Activated effector memory CD4-positive, alpha-beta T cell treated with anti-CD3 and anti-CD28 coated beads, Interleukin-2, amount 50 U/mL, for 16 hours (primary cell): ENCODE data around the gene TRIM34.
"Not testable (repeated sequence)": the region's sequence is repeated elsewhere in the genome, so short reads cannot be mapped to it uniquely, and the experiment has no call there.

ENCODE experiments used
- DNase-seq: peaks from one replicate; pipeline ENCODE4 v3.0.0-alpha.2; 2020

TRIM34 gene

GRCh38 chr11:5624489-5625279 is at the start of gene TRIM34:
Gene TRIM34, plus strand, starts transcription at chr11:5625001. Its CDS starts 7,331 bp downstream, at chr11:5632332.
- peak; percentile 81 for DNase-seq

GRCh38 chr11:5575152-5575551 is 49.6 kb upstream of the TRIM34 start:
- no peak for DNase-seq

GRCh38 chr11:5577101-5577500 is 47.7 kb upstream of the TRIM34 start:
- DNase-seq, result no peak

GRCh38 chr11:5580577-5580976 is 44.2 kb upstream of the TRIM34 start, which contains the start of gene OR52B6:
Gene OR52B6, plus strand, starts transcription at chr11:5580877. Its CDS starts 0 bp downstream, at chr11:5580877.
- no peak for DNase-seq

GRCh38 chr11:5581014-5581413 is 43.8 kb upstream of the TRIM34 start:
- no peak for DNase-seq

GRCh38 chr11:5584458-5584857 is 40.3 kb upstream of the TRIM34 start:
- not testable (repeated sequence) for DNase-seq

- DNase-seq, result not testable (repeated sequence)
These were observed 34.9 kb upstream of the TRIM34 start for GRCh38 chr11:5589906-5590305.

GRCh38 chr11:5591613-5592012 is 33.2 kb upstream of the TRIM34 start:
- no peak for DNase-seq

GRCh38 chr11:5592615-5593014 is 32.2 kb upstream of the TRIM34 start:
- no peak for DNase-seq

GRCh38 chr11:5593146-5593545 is 31.7 kb upstream of the TRIM34 start:
- no peak for DNase-seq

GRCh38 chr11:5596607-5597201 is 28.1 kb upstream of the TRIM34 start, which contains the start of gene TRIM6:
Gene TRIM6, plus strand, starts transcription at chr11:5596637. Its CDS starts 261 bp downstream, at chr11:5596898.
- no peak for DNase-seq

- DNase-seq, result no peak
These were observed 26.8 kb upstream of the TRIM34 start for GRCh38 chr11:5597953-5598352.

- peak; percentile 82 for DNase-seq
These were observed 24.4 kb upstream of the TRIM34 start for GRCh38 chr11:5600374-5600851.

GRCh38 chr11:5602791-5603190 is 22.0 kb upstream of the TRIM34 start:
- DNase-seq, result not testable (repeated sequence)

- peak; percentile 34 for DNase-seq
These were observed 21.5 kb upstream of the TRIM34 start for GRCh38 chr11:5603326-5603725.

- no peak for DNase-seq
These were observed 19.9 kb upstream of the TRIM34 start for GRCh38 chr11:5604896-5605295.

- DNase-seq, result no peak
These were observed 19.0 kb upstream of the TRIM34 start for GRCh38 chr11:5605849-5606248.

- DNase-seq, result no peak
These were observed 16.0 kb upstream of the TRIM34 start for GRCh38 chr11:5608808-5609207.

- DNase-seq, result no peak
These were observed 14.4 kb upstream of the TRIM34 start for GRCh38 chr11:5610446-5610845.

- DNase-seq, result no peak
These were observed 13.2 kb upstream of the TRIM34 start for GRCh38 chr11:5611627-5612026.

- no peak for DNase-seq
These were observed 6.0 kb upstream of the TRIM34 start for GRCh38 chr11:5618807-5619206.

- DNase-seq, result no peak
These were observed 3.9 kb upstream of the TRIM34 start for GRCh38 chr11:5620651-5621521.

- no peak for DNase-seq
These were observed 3.2 kb upstream of the TRIM34 start for GRCh38 chr11:5621580-5621979.
